ENCODE measurements around the gene DHRS4.

- TF ChIP-seq, protein P1, sequence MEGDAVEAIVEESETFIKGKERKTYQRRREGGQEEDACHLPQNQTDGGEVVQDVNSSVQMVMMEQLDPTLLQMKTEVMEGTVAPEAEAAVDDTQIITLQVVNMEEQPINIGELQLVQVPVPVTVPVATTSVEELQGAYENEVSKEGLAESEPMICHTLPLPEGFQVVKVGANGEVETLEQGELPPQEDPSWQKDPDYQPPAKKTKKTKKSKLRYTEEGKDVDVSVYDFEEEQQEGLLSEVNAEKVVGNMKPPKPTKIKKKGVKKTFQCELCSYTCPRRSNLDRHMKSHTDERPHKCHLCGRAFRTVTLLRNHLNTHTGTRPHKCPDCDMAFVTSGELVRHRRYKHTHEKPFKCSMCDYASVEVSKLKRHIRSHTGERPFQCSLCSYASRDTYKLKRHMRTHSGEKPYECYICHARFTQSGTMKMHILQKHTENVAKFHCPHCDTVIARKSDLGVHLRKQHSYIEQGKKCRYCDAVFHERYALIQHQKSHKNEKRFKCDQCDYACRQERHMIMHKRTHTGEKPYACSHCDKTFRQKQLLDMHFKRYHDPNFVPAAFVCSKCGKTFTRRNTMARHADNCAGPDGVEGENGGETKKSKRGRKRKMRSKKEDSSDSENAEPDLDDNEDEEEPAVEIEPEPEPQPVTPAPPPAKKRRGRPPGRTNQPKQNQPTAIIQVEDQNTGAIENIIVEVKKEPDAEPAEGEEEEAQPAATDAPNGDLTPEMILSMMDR (conservative IDR thresholded peaks at IDR 0.05; ENCODE audit: low read length): no peak
- no peak for TF ChIP-seq EZH2phosphoT487 (IDR thresholded peaks at IDR 0.05; ENCODE audit: borderline replicate concordance, low read depth, low read length)
Measured at GRCh38 chr14:23933108-23933741, 20.3 kb upstream of the DHRS4 start.
